Heart left ventricle (tissue), 16 donors: ENCODE results near the gene GATAD2A. TPM values are rescaled to one million over a fixed set of nuclear protein-coding genes. Genes with fewer than 3 reads are reported as not detected.

Source experiments
- ATAC-seq, 4 donors: fragments of 200-7000 bp; cut with Tn5 transposase; one replicate each; pipeline ENCODE4 v1.9.1; 2020 to 2022; ENCODE audit warnings: moderate library complexity in 4 of 4, mild to moderate bottlenecking in 3 of 4, moderate number of reproducible peaks in 1 of 4
- DNase-seq, 5 donors: peaks; one replicate each; pipeline ENCODE4 v3.0.0-alpha.2; 2020
- H3K27ac ChIP-seq, 12 donors: fragments of 200-600 bp; sonication (generic) in 4 of 12; one replicate each; pipeline versions ENCODE4 v1.5.0 to v1.8.0; 2016 to 2022; ENCODE audit warnings: mild to moderate bottlenecking in 2 of 12
- H3K27me3 ChIP-seq, 9 donors: fragments of 200-600 bp; sonication (generic) in 2 of 9; one replicate each; pipeline versions ENCODE4 v1.5.1 to v1.8.0; 2016 to 2022; ENCODE audit warnings: mild to moderate bottlenecking in 3 of 9
- H3K36me3 ChIP-seq, 9 donors: fragments of 200-600 bp; sonication (generic) in 2 of 9; one replicate each; pipeline versions ENCODE4 v1.5.0 to v1.8.0; 2018 to 2022; ENCODE audit warnings: mild to moderate bottlenecking in 2 of 9
- H3K4me1 ChIP-seq, 12 donors: fragments of 200-600 bp; sonication (generic) in 4 of 12; one replicate each; pipeline versions ENCODE4 v1.5.0 to v1.8.0; 2016 to 2022; ENCODE audit warnings: mild to moderate bottlenecking in 3 of 12
- H3K4me3 ChIP-seq, 12 donors: fragments of 200-600 bp; sonication (generic) in 4 of 12; one replicate each; pipeline versions ENCODE4 v1.5.0 to v1.8.0; 2017 to 2022; ENCODE audit warnings: mild to moderate bottlenecking in 9 of 12, moderate library complexity in 4 of 12
- H3K9me3 ChIP-seq, 12 donors: fragments of 200-600 bp; sonication (generic) in 4 of 12; one replicate each; pipeline versions ENCODE4 v1.5.0 to v1.8.0; 2016 to 2022; ENCODE audit warnings: mild to moderate bottlenecking in 1 of 12
- POLR2A ChIP-seq, 2 donors: fragments of 450-650 bp; IDR thresholded peaks; one replicate each; pipeline ENCODE4 v1.6.1; 2017; ENCODE audit warnings: antibody characterized with exemption in 2 of 2, mild to moderate bottlenecking in 2 of 2, moderate library complexity in 2 of 2
- WGBS, 4 donors: extraction: QIAGEN DNeasy Blood & Tissue Kit in 2 of 4; methylation state at CpG; one replicate each; pipeline versions ENCODE4 v1.1.5 to v1.1.7; 2013 to 2018; 5-methylcytosine and 5-hydroxymethylcytosine counted together
- intact Hi-C, 10 donors: fragments of 100-400 bp; cut with DNase I; formaldehyde crosslinking; loops; one replicate each; pipeline versions ENCODE4 v1.11.1 to v1.14.2; 2022
- polyA plus RNA-seq, 2 donors: library from polyadenylated mRNA; stranded (reverse); fragments of 200-250 nt; gene quantifications; one replicate each; pipeline ENCODE4 v1.2.3, GENCODE V29; 2013
- total RNA-seq, 9 donors: library from RNA; depleted of rRNA in 2 of 9; stranded (reverse); fragments of >200 nt in 2 of 9; fragmentation: NEBNext Ultra II Directional in 3 of 9; extraction: Animal tissue kit (Norgen Biotek cat#: 25700) in 3 of 9; gene quantifications; one replicate each; pipeline versions ENCODE4 v1.1.0 to v1.2.4, GENCODE V29; 2016 to 2023
- TF ChIP-seq, protein P1 (sequence below), 12 donors: fragments of 200-600 bp; sonication (generic) in 4 of 12; IDR thresholded peaks; one replicate each; pipeline versions ENCODE4 v1.5.0 to v1.8.0; 2018 to 2022; ENCODE audit warnings: antibody characterized with exemption in 12 of 12, mild to moderate bottlenecking in 5 of 12
- donor health status: ischemic (EF 13 %, LVEDD 7.1; RV severe dilation, severe dysfunction).
- donor health status: healthy with polysubstance abuse.
- donor health status: DM: no; HTN: yes; CAD: no.
- donor health status: DM: no; HTN: no; CAD: no.
- donor health status: ischemic (EF 25% LVEDD 6.9; RV normal size, moderate dysfunction).
- donor health status: ischemic (EF 25% LVEDD 5.7; RV mildly dilated, moderate dysfunction).
- donor health status: healthy.
- donor health status: DM: yes; HTN: yes; CAD: no.
- donor health status: ischemic (EF 35%, LVEDD 5.7; RV mildly dilated, moderate dysfunction).
- donor health status: nonischemic (EF 11% LVEDD 7.7; RV severe dilation, severe dysfunction).
- donor health status: DM: yes; HTN: yes; CAD: no.
- donor health status: PGD.
- donor health status: ischemic (EF 29% LVEDD 5.4; RV normal size, mild dysfunction).
- donor health status: nonischemic (EF 23%, LVEDD 6.1; RV moderate dilation, normal function).

Gene GATAD2A
- total and polyA plus RNA-seq, 11 donors = 7.5 to 49.5 (median 30.5) TPM

DNA sequence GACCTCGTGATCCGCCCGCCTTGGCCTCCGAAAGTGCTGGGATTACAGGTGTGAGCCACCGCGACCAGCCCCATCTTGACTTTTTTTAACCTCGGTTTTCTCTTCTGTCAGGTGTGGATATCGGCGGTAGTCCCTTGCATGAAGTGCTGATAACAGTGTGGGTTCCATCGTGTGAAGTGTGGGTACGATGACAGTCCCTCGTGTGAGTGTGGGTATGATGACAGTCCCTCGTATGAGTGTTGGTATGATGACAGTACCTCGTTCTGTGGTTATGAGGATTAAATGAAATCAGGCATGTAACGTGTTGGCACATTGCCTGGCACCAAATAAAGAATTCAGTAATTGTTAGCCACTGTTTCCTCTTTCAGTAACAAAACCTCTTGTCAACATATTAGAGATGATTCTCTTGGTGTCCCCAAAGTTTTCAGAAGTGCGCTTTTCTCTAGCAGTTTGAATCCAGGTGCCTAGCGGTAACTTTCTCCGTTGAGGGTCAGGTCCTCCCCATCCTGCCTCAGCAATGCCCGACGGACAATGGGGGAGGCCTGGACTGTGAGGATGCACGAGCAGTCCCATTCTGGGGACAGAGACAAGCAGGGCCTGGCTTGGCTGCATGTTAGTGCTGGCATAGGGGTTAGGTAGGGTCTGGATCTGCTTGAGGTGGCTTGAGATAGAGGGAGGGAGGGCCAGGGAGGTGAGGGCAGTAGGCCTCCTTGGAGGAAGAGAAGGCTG is 15.3 kb downstream of the GATAD2A start:
- Histone ChIP-seq H3K9me3 (no peaks in the 10 kb centered on the region), H3K4me3 (no peak overlapping the region), H3K27me3 (no peaks in the 10 kb centered on the region), H3K4me1 (peaks cover 0 to 78% (median 45%) of the 10 kb centered on the region in 12 donors), H3K36me3 (no peaks in the 10 kb centered on the region), H3K27ac (no peak overlapping the region)
- DNase-seq (no peak), ATAC-seq (no peak)
- 77 to 85% (median 79%) methylated on average over 21 of the region's 21 CpGs for WGBS, 4 donors
- TF ChIP-seq POLR2A (IDR thresholded peaks at IDR 0.05) = no peak
- TF ChIP-seq, protein P1, sequence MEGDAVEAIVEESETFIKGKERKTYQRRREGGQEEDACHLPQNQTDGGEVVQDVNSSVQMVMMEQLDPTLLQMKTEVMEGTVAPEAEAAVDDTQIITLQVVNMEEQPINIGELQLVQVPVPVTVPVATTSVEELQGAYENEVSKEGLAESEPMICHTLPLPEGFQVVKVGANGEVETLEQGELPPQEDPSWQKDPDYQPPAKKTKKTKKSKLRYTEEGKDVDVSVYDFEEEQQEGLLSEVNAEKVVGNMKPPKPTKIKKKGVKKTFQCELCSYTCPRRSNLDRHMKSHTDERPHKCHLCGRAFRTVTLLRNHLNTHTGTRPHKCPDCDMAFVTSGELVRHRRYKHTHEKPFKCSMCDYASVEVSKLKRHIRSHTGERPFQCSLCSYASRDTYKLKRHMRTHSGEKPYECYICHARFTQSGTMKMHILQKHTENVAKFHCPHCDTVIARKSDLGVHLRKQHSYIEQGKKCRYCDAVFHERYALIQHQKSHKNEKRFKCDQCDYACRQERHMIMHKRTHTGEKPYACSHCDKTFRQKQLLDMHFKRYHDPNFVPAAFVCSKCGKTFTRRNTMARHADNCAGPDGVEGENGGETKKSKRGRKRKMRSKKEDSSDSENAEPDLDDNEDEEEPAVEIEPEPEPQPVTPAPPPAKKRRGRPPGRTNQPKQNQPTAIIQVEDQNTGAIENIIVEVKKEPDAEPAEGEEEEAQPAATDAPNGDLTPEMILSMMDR (IDR thresholded peaks at IDR 0.05) = no peak
- intact Hi-C loops = no loop called here

DNA sequence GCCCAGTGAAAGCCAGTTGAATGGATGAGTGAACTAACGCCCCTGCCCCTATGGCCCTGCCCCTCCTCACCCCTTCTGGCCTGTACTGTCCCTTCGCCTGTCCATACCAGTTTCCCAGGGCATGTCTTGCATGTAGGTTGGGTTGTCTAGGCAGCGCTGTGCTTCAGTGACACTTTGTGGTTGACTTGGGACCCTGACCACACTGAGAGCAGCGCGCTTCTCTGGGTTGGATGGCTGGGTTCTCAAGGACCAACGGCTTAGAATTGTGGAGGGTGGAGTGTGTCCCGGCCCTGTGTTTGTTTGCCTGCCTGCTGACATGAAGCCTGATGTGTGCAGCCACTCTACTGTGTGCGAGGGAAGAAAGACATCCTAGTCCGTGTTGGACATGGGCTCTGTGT is 15.8 kb downstream of the GATAD2A start:
- Histone ChIP-seq H3K27me3 (no peaks in the 10 kb centered on the region), H3K4me3 (no peak overlapping the region), H3K4me1 (peaks cover 0 to 79% (median 47%) of the 10 kb centered on the region in 12 donors), H3K27ac (no peak overlapping the region), H3K36me3 (no peaks in the 10 kb centered on the region), H3K9me3 (no peaks in the 10 kb centered on the region)
- no peak for TF ChIP-seq POLR2A (IDR thresholded peaks at IDR 0.05)
- 92 to 95% (median 94%) methylated on average over 9 of the region's 9 CpGs for WGBS, 4 donors
- intact Hi-C loops = no loop called here
- ATAC-seq (no peak), DNase-seq (no peak)

DNA sequence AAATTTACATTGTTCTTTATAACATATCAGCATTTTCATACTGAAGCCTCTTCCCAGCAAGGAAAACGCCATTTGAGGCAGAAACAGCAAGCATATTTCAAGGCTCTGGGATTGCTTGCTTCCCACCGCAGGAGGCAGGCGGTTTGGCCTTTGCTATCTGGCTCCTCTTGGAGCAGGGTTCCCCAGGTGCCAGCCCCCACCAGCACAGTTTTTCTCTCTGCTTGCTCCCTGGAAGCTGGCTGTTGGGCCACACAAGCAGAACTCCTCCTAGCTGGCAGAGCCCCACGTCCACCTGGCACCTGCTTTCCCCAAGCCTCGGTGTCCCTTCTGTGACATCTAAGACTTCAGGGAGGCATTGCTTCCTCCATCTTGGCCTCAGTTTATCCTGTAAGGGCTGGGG is 16.7 kb downstream of the GATAD2A start:
- H3K9me3 ChIP-seq = no peaks in the 10 kb centered on the region
- H3K27me3 ChIP-seq = no peaks in the 10 kb centered on the region
- WGBS, 4 donors = 84 to 96% (median 89%) methylated on average over 5 of the region's 5 CpGs
- TF ChIP-seq, protein P1 (IDR thresholded peaks at IDR 0.05) = no peak
- TF ChIP-seq POLR2A (IDR thresholded peaks at IDR 0.05) = no peak
- no peak for ATAC-seq
- peaks cover 0 to 80% (median 45%) of the 10 kb centered on the region in 12 donors for H3K4me1 ChIP-seq
- H3K36me3 ChIP-seq = no peaks in the 10 kb centered on the region
- intact Hi-C loops = no loop called here
- no peak for DNase-seq
- H3K4me3 ChIP-seq = no peak overlapping the region
- no peak overlapping the region for H3K27ac ChIP-seq

DNA sequence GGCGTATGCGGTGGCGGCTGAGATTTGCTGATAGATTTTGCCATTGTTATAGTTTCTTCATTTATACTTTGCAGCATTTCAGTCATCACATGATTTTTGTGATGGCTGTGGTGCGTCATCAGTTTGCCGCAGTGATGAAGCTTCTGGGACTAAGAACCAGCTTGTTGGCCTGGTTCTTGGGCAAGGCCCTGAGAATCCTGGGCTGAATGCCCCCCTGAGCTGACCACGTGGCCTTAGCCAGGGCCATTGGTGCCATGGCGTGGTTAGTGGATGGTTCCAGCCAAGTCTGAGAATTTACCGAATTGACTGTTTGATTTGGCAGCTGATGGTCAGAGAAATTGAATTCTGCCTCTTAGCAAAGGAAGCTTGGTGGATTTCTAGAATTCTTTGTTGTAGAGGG is 17.8 kb downstream of the GATAD2A start:
- Histone ChIP-seq H3K36me3 (peaks cover 0 to 7% (median 0%) of the 10 kb centered on the region in 9 donors), H3K27ac (no peak overlapping the region), H3K9me3 (no peaks in the 10 kb centered on the region), H3K4me1 (peaks cover 0 to 77% (median 41%) of the 10 kb centered on the region in 12 donors), H3K27me3 (no peaks in the 10 kb centered on the region), H3K4me3 (no peak overlapping the region)
- 93 to 97% (median 94%) methylated on average over 8 of the region's 8 CpGs for WGBS, 4 donors
- TF ChIP-seq POLR2A (IDR thresholded peaks at IDR 0.05) = no peak
- TF ChIP-seq, protein P1 (IDR thresholded peaks at IDR 0.05) = no peak
- DNase-seq (no peak), ATAC-seq (no peak)
- intact Hi-C loops = no loop called here
